ENCODE data around the gene CAMK2N2.

Gene CAMK2N2

DNA sequence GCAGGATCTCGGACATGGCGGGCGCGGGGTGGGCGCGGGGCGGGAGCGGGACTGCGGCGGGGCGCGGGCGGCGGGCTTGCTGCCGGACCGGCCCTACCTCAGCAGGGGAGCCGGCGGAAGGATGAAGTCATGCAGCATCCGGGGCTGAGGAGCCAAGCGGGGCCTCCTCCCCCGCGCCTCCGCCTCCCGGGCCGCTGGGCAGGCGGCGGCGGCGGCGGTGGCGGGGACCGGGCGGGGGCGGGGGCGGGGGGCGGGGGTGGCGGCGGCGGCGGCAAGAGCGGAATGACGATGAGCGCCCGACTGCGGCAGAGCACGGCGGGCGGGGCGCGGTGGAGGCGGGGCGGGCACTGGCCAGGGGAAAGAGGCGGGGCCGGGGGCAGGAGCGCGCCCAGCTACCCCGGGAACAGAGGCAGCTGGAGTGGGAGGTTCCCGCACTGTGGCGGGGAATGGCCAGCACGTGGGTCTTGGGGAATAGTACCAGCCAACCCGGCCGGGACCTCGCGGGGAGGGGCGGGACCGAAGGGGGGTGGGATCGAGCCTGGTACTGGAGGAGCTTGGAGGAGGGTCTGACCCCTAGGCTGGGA, at the start of gene CAMK2N2:
Gene CAMK2N2 (minus strand): TSS at position 284 of the 584 bp plus-strand sequence. CDS start 268 bp downstream, at position 16.
- intact Hi-C loops (cut with micrococcal nuclease): no loop called here

DNA sequence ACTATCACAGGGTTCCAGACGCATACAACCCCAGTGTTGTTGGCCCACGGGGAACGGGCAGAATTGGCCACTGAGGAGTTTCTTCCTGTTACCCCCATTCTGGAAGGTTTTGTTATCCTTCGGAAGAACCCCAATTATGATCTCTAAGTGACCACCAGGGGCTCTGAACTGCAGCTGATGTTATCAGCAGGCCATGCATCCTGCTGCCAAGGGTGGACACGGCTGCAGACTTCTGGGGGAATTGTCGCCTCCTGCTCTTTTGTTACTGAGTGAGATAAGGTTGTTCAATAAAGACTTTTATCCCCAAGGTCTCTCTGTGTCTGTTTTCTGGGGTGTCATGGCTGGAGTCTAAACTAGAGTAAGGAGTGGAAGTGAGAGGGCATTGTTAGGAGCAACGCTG, 47.4 kb upstream of the CAMK2N2 start:
- Mint-ChIP-seq H3K36me3 (ENCODE audit: low read depth) (peaks cover 64% of the 10 kb centered on the region), H3K27ac (no peak overlapping the region), H3K9me3 (no peaks in the 10 kb centered on the region), H3K27me3 (no peaks in the 10 kb centered on the region), H3K4me3 (no peak overlapping the region), H3K4me1 (ENCODE audit: low read depth) (no peaks in the 10 kb centered on the region)
- intact Hi-C loops (cut with micrococcal nuclease): no loop called here

More for the DNA sequence above, at the start of gene CAMK2N2:
- Mint-ChIP-seq H3K36me3 (ENCODE audit: low read depth) (peaks cover 16% of the 10 kb centered on the region), H3K27ac (no peak within 1 kb of the TSS), H3K9me3 (no peaks in the 10 kb centered on the region), H3K27me3 (peaks cover 72% of the 10 kb centered on the region), H3K4me3 (peak within 1 kb of the TSS; percentile 68), H3K4me1 (ENCODE audit: low read depth) (peaks cover 29% of the 10 kb centered on the region)

DNA sequence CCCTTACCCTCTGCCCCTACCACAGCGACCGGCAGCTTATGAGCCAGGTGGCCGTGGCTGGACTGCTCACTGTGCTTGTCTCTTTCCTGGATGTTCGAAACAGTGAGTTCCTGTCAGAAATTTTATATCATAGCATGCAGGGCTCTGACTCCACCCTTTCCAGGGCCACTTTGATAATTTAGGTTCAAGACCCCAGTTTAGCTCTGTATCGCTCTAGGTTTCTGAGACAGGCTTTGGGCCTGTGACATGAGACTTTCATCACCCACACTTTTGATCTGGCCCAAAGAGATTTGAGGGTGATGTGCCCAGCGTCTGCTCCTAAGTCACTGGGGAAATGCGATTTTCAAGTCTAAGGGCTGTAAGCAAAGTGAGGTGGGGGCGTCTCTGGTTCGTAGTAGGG, 46.6 kb upstream of the CAMK2N2 start:
- Mint-ChIP-seq H3K27ac (no peak overlapping the region), H3K4me3 (no peak overlapping the region), H3K36me3 (ENCODE audit: low read depth) (peaks cover 72% of the 10 kb centered on the region), H3K4me1 (ENCODE audit: low read depth) (no peaks in the 10 kb centered on the region), H3K9me3 (no peaks in the 10 kb centered on the region), H3K27me3 (no peaks in the 10 kb centered on the region)
- intact Hi-C loops (cut with micrococcal nuclease): no loop called here

DNA sequence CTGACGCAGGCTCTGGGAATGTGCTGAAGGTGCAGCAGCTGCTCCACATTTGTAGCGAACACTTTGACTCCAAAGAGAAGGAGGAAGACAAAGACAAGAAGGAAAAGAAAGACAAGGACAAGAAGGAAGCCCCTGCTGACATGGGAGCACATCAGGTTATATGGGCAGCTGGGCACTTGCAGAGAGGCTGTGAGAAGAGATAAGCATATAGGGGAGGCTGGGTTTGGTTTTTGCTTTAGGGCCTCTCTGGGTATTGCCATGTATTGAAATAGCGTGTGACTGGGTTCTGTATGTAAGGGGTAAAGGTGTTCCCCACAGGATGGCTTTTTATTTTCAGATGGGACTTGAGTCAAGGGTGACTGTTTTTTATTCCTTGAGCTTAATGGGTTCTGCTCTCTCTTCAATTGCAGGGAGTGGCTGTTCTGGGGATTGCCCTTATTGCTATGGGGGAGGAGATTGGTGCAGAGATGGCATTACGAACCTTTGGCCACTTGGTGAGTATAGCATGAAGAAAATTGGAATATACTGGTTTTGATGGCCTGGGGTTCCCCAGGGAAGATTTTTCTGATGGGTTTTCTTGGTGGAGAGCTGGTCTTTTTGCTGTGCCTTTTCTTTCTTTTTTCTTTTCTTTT, 45.1 kb upstream of the CAMK2N2 start:
- H3K27ac Mint-ChIP-seq: no peak overlapping the region
- peaks cover 87% of the 10 kb centered on the region for H3K36me3 Mint-ChIP-seq (ENCODE audit: low read depth)
- H3K4me3 Mint-ChIP-seq: no peak overlapping the region
- H3K9me3 Mint-ChIP-seq: no peaks in the 10 kb centered on the region
- intact Hi-C loops (cut with micrococcal nuclease): no loop called here
- H3K4me1 Mint-ChIP-seq (ENCODE audit: low read depth): peaks cover 5% of the 10 kb centered on the region
- no peaks in the 10 kb centered on the region for H3K27me3 Mint-ChIP-seq

DNA sequence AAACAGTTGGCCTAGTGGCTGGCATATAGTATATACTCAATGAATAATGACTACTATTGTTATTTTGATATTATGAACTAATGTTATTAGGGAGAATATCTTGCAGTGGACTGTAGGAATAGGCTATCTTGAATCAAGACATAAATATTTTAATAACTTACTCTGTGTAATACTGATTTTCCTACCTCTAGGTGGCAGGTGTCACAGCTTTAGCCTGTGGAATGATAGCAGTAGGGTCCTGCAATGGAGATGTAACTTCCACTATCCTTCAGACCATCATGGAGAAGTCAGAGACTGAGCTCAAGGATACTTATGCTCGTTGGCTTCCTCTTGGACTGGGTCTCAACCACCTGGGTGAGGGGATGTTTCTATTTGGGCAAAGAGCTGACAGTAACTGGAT, 44.2 kb upstream of the CAMK2N2 start:
- intact Hi-C loops (cut with micrococcal nuclease): no loop called here
- Mint-ChIP-seq H3K4me1 (ENCODE audit: low read depth) (peaks cover 12% of the 10 kb centered on the region), H3K9me3 (no peaks in the 10 kb centered on the region), H3K36me3 (ENCODE audit: low read depth) (peaks cover 96% of the 10 kb centered on the region), H3K4me3 (no peak overlapping the region), H3K27me3 (no peaks in the 10 kb centered on the region), H3K27ac (no peak overlapping the region)

DNA sequence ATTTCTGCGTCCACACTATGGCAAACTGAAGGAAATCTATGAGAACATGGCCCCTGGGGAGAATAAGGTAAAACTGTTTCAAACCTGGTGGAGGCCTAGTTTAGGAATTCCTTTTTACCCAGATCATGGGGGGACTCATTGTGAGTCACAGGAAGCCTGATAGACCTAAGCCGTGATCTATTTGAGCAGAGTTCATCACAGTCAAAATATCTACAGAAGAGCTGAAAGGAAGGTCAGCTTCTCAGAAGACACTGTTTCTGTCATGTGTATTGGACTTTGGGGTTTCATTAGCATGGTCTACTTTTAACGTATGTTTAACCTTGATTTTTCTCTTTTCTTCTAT, 39.0 kb upstream of the CAMK2N2 start:
- no peak overlapping the region for H3K27ac Mint-ChIP-seq
- no peak overlapping the region for H3K4me3 Mint-ChIP-seq
- peaks cover 24% of the 10 kb centered on the region for H3K4me1 Mint-ChIP-seq (ENCODE audit: low read depth)
- H3K9me3 Mint-ChIP-seq: no peaks in the 10 kb centered on the region
- intact Hi-C loops (cut with micrococcal nuclease): no loop called here
- peaks cover 61% of the 10 kb centered on the region for H3K36me3 Mint-ChIP-seq (ENCODE audit: low read depth)
- no peaks in the 10 kb centered on the region for H3K27me3 Mint-ChIP-seq

DNA sequence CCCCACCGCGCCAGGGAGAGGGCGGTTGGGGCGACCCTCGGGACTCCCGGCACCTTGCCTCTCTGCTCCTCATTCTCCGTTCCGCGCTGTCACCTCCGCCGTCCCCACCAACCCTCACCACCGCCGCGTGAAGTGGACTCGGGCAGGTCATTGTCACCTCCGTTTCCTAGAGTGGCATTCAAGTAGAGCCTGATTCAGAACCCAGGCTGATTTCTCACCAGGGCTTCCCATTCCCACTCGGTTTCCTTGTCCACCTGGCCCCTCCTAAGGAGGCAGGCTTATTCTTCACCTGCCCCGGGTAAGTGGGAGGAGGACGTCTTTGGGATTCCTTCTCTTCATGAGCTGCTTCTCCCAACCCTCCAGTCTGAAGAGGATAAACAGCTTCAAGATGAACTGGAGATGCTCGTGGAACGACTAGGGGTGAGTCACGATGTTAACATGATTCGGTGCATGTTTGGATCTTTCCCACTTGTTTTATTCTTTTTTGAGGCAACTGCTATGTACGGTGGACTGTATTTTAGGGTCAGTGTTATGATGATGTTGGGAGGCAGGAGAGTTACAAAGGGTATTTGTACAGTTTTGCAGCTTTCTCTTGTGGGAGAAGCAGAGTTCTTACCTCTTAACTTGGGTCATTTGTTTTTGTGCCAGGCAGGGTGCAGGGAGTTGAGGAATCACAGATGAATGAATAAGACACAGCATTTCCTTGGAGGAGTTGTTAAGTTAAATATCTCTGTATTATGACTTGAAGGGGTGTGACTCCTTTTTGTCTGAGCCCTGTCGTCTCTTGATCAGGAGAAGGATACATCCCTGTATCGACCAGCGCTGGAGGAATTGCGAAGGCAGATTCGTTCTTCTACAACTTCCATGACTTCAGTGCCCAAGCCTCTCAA, 38.4 kb upstream of the CAMK2N2 start:
- H3K9me3 Mint-ChIP-seq: no peaks in the 10 kb centered on the region
- peak overlapping the region; percentile 91 for H3K27ac Mint-ChIP-seq
- H3K36me3 Mint-ChIP-seq (ENCODE audit: low read depth): peaks cover 55% of the 10 kb centered on the region
- peaks cover 29% of the 10 kb centered on the region for H3K4me1 Mint-ChIP-seq (ENCODE audit: low read depth)
- H3K27me3 Mint-ChIP-seq: peaks cover 3% of the 10 kb centered on the region
- intact Hi-C loops (cut with micrococcal nuclease): loop anchor here (1.0 to 5.0 kb wide), 6 partner anchors 15 to 165 kb away; partner anchors contain the start of genes ABCF3, ALG3, AP2M1 and EEF1AKMT4
- H3K4me3 Mint-ChIP-seq: peak overlapping the region; percentile 98

DNA sequence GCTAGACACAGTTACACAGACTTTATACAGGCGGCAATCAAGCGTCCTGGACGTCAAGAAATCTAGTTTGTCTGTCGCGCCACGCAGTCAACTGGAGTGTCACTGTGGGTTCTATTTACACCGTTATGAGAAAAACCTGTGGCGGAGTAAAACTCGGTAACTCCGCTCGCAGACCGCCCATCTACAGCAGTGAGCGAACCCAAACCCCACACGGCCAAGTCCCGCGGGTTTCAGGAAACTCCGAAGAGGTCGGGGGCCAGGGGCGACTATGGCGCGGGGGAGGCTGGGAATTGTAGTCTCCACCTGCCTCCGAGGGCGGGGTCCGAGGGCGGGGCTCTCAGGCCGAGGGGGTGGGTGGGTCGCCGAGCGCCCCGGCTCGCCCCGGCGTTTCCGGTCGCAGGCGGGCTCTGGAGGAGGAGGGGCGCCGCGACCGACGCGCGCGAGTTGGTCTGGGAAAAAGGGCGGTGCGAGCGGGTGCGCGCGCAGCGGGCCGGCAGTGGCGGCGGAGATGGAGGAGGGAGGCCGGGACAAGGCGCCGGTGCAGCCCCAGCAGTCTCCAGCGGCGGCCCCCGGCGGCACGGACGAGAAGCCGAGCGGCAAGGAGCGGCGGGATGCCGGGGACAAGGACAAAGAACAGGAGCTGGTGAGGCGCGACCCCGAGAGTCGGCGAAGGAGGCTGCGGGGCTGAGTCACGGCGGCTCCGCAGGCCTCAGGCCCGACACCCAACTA, 37.6 kb upstream of the CAMK2N2 start, which contains the start of gene PSMD2:
Gene PSMD2 (plus strand): TSS at position 483 of the 729 bp plus-strand sequence. CDS start 26 bp downstream, at position 509.
- Mint-ChIP-seq H3K4me1 (ENCODE audit: low read depth) (peaks cover 31% of the 10 kb centered on the region), H3K27me3 (peaks cover 3% of the 10 kb centered on the region)

DNA sequence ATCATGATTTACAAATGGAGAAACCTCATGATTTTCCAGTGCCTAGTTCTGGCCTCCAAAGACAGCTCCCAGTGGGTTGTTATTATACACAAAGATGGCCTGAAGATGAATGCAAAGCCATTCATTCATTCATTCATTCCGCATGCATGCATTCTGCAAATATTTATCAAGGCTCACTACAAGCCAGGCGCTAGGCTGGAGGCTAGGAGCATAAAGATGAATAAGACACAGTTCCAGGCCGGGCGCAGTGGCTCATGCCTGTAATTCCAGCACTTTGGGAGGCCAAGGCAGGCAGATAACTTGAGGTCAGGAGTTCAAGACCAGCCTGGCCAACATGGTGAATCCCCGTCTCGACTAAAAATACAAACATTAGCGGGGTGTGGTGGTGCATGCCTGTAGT, 35.3 kb upstream of the CAMK2N2 start:
- no peak overlapping the region for H3K27ac Mint-ChIP-seq
- peaks cover 27% of the 10 kb centered on the region for H3K4me1 Mint-ChIP-seq (ENCODE audit: low read depth)
- H3K9me3 Mint-ChIP-seq: no peaks in the 10 kb centered on the region
- peaks cover 23% of the 10 kb centered on the region for H3K36me3 Mint-ChIP-seq (ENCODE audit: low read depth)
- intact Hi-C loops (cut with micrococcal nuclease): loop anchor here (5.0 kb wide), 1 partner anchor 109 kb away; the partner anchor contains the start of gene ABCF3
- peaks cover 3% of the 10 kb centered on the region for H3K27me3 Mint-ChIP-seq
- H3K4me3 Mint-ChIP-seq: no peak overlapping the region

More for the DNA sequence above, 37.6 kb upstream of the CAMK2N2 start, which contains the start of gene PSMD2:
- intact Hi-C loops (cut with micrococcal nuclease): loop anchor here (1.0 to 5.0 kb wide), 6 partner anchors 15 to 164 kb away; partner anchors contain the start of genes ABCF3, ALG3, AP2M1 and EEF1AKMT4
- Mint-ChIP-seq H3K27ac (peak within 1 kb of the TSS; percentile 91), H3K9me3 (no peaks in the 10 kb centered on the region), H3K4me3 (peak within 1 kb of the TSS; percentile 98), H3K36me3 (ENCODE audit: low read depth) (peaks cover 47% of the 10 kb centered on the region)

DNA sequence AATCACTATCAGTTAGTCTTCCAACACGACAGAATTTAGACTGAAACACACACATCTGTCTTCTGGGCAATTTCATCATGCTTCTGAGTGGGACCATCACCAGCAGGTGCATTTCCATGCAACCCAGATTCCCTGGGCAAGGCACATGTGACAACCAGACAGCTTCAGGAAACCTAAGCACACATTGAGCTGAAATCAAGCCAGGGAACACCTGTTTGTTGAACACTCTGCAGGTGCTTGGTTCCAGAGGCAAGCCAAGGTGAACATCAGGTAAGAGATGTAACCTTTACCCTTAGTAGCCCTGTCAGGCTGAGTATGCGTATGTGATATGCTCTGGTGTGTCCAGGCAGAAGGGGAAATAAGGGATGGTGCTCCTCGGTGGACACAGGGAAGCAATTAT, 34.4 kb upstream of the CAMK2N2 start:
- H3K27me3 Mint-ChIP-seq: peaks cover 3% of the 10 kb centered on the region
- no peak overlapping the region for H3K27ac Mint-ChIP-seq
- H3K4me3 Mint-ChIP-seq: no peak overlapping the region
- H3K9me3 Mint-ChIP-seq: no peaks in the 10 kb centered on the region
- intact Hi-C loops (cut with micrococcal nuclease): loop anchor here (5.0 kb wide), 1 partner anchor 108 kb away; the partner anchor contains the start of gene ABCF3
- H3K36me3 Mint-ChIP-seq (ENCODE audit: low read depth): peaks cover 15% of the 10 kb centered on the region
- H3K4me1 Mint-ChIP-seq (ENCODE audit: low read depth): peaks cover 21% of the 10 kb centered on the region

DNA sequence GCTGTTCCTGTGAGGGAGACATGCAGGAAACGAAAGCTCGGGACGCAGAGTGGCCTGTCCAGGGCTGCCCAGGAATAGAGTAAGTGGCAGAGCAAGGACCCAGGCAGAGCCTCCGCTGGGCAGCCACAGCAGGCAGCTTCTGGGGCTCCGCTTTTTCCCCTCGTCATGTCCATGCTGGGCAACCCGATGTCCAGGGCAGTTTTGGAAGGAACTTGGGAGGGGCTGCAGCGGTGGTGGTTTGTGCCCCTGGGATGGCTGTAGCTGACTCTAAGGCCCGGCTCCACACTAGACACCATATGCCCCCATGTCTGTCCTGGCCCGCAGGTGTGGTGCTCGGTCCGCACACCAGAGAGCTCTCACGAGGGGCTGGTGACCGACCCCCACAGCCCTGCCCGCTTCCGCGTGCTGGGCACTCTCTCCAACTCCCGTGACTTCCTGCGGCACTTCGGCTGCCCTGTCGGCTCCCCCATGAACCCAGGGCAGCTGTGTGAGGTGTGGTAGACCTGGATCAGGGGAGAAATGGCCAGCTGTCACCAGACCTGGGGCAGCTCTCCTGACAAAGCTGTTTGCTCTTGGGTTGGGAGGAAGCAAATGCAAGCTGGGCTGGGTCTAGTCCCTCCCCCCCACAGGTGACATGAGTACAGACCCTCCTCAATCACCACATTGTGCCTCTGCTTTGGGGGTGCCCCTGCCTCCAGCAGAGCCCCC, 30.5 kb upstream of the CAMK2N2 start:
- H3K4me1 Mint-ChIP-seq (ENCODE audit: low read depth): peaks cover 6% of the 10 kb centered on the region
- no peaks in the 10 kb centered on the region for H3K9me3 Mint-ChIP-seq
- no peak overlapping the region for H3K4me3 Mint-ChIP-seq
- intact Hi-C loops (cut with micrococcal nuclease): no loop called here
- H3K36me3 Mint-ChIP-seq (ENCODE audit: low read depth): no peaks in the 10 kb centered on the region
- peak overlapping the region; percentile 17 for H3K27ac Mint-ChIP-seq
- peaks cover 19% of the 10 kb centered on the region for H3K27me3 Mint-ChIP-seq

DNA sequence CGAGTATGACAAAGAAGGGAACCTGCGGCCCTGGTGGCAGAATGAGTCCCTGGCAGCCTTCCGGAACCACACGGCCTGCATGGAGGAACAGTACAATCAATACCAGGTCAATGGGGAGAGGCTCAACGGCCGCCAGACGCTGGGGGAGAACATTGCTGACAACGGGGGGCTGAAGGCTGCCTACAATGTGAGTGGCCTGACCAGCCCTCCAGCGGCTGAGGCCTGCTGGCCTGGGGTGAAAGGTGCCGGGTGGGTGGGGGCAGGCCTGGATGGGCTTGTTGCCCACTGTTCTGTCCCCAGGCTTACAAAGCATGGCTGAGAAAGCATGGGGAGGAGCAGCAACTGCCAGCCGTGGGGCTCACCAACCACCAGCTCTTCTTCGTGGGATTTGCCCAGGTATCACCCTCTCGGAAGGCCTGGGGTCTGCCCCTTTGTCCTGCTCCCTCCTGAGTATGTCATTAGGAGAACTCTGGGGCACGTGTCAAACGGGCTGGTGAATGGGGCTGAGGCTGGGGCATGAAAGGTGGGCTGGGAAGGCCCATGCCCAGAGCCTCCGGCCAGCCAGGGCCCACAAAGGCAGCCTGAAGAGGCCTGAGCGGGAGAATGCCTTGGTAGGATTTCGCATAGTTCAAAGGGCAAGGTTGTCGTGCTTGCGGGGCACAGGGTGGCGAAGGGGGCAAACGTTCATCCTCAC, 29.8 kb upstream of the CAMK2N2 start:
- H3K4me1 Mint-ChIP-seq (ENCODE audit: low read depth): peaks cover 6% of the 10 kb centered on the region
- intact Hi-C loops (cut with micrococcal nuclease): no loop called here
- no peak overlapping the region for H3K4me3 Mint-ChIP-seq
- no peaks in the 10 kb centered on the region for H3K9me3 Mint-ChIP-seq
- no peak overlapping the region for H3K27ac Mint-ChIP-seq
- H3K27me3 Mint-ChIP-seq: peaks cover 26% of the 10 kb centered on the region
- H3K36me3 Mint-ChIP-seq (ENCODE audit: low read depth): no peaks in the 10 kb centered on the region
